GM18511 (cell line): ENCODE data around the gene CYB561.
A peak's percentile ranks its signal among the peaks of the same experiment; 100 is the strongest.

Source experiments
- ATAC-seq: cut with Tn5 transposase; IDR thresholded peaks from one replicate; pipeline ENCODE4 v1.9.1; 2021; ENCODE audit warnings: mild to moderate bottlenecking, moderate library complexity; ENCODE audit not compliant: unreplicated experiment

CYB561 gene

GRCh38 chr17:63452046-63452961, 6.2 kb upstream of the CYB561 start:
- ATAC-seq: no peak

DNA sequence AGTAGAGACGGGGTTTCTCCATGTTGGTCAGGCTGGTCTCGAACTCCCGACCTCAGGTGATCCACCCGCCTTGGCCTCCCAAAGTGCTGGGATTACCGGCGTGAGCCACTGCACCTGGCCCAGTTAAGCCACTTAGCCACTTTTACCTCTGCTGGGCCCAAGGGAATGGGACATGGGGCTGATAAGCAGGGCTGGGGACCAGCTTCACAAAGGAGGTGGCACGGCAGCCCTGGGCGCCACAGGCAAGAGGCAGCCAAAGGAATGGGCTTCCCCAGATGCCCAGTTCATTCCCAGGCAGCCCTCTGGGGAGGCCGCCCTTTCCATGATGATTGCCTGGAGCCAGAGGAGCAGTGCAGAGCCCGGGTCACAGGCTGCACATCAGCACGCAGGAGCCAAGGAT, 5.0 kb upstream of the CYB561 start:
- ATAC-seq: no peak

DNA sequence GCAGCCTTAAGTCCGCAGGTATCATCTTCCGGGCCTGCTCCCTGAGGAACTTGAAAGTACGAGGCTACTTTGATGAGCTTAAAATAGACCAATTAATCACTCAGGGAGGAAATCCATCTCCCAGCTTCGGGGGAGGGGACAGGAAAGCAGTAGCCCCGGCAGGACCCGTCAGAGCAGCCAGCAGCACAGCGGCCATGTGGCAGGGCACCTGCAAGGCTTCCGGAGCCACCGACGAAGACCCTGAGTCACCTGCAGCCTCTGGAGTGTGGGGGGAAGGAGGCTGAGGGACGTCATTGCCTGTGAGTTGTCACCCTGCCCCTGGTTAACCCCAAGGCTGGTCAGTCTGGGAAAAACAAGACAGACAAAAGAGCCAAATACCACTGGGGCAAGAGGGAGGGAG, 4.4 kb upstream of the CYB561 start:
- ATAC-seq: no peak

DNA sequence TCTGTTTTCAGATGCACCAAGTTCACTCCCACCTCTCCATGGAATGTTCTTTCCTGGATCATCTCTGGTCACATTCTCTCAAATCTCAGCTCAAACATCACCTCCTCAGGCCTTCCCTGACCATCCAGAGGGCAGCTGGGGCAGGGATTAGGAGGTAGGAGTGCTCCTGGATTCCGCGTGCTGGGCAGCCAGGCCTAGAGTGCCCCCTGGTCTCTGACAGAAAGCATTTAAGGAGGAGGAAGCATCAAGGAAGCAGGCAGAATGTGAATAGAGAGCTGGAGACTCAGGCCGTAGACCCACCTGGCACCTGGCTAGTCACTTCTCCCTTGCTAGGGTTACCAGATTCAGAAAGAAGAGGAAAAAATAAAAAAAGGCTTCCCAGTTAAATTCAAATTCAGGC, 2.5 kb upstream of the CYB561 start:
- no peak for ATAC-seq

DNA sequence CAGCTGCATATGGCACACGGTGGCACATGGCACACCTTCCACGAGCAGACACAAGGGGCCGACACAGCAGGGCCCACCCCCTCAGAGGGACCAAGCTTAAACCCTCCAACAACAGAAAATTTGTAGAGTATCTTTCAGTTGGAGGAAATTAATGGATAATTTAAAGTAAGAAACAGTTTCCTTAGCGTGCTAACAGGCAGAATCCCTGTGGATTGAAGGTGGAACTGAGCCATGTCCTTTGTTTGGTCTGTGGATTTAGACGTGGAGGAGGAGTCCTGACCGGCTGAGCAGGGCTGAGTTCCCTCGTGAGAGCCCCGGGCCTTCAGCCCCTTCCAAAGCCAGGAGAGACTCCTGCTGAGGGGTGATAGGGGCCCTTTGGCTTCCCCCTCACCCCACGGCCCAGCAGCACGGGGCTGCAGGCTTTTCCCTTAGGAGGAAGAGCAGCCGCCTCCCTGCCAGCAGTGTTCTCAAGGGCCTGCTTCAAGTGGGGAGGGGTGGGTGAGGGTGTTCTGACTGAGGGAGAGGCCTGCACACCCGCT, 1.4 kb upstream of the CYB561 start:
- ATAC-seq: no peak

GRCh38 chr17:63446753-63447470, 806 bp upstream of the CYB561 start:
- peak; percentile 30 for ATAC-seq

DNA sequence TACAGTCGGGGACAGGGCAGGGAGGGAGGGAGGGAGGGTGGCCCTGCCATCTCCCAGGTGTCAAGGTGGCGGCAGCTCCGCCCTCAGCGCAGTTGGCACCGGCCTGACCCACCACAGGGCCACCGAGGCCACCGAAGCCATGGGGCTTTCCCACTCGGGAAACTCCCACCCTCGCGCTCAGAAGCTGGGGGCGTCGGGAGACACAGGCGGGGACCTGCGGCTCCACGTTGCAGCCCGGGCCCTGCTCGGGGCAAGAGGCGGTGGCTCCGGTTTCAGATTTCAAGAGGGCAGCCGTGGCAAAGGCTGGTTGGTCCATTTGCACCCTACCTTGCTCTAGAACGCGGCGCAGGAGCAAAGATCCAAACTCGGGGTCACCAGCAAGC, 544 bp downstream of the CYB561 start:
- ATAC-seq: peak; percentile 24

DNA sequence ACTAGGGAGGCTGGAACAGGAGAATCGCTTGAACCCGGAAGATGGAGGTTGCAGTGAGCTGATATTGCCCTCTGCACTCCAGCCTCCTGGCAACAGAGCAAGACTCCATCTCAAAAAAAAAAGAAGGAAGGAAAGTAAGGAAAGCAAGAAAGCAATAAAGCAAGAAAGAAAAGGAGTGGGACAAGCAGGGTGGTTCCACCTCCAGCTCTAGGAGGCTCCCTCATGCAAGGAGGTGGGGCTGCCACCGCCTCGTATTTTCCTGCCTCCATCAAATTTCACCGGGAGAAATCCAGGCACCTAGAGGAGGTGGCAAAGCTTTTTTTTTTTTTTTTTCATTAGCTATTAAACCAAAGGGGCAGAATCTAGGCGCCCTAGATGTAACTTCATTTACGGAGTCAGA, 1.0 kb downstream of the CYB561 start:
- no peak for ATAC-seq

- ATAC-seq: no peak
These were observed 1.6 kb downstream of the CYB561 start for GRCh38 chr17:63444457-63444856.

- no peak for ATAC-seq
These were observed 3.1 kb downstream of the CYB561 start for GRCh38 chr17:63443053-63443452.

DNA sequence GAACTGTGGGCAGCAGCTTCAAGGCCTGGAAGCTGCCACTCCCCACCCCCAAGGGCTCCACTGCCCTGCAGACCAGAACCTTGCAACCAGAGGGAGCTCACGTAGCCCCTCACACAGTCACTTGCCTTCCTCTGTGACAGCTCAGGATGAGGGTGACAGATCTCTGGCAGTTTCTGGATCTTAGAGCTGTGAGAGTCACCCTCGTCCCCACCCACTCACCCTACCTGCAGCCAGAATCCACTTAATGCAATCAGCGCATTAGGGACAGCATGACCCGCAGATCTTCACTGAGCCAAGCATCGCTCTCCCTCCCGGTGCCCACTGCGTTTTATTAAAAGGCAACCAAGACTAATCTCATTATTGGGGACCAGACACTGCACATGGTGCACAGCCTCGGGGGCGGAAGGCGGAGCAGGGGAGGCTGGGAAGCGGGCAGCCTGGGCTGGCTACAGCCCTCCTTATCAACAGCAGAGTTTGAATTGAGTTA, 3.5 kb downstream of the CYB561 start:
- ATAC-seq: no peak

DNA sequence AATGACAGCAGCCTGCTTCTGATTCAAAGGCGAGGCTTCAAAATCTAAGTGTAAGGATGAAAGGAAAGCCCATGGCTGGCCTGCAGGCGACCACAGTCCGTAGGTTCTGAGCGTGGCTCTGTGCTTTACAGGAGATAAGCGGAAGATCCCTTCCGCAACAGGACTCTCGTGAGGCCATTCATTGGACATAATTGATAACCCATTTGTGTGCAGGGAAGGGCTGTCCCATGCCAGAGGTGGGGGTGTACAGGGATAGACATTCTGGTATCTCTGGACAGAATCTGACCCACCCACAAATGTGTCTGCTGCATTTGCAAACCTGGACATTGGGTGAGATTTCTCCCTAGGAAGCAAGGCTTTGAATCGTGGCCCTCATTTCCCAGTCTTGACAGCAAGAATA, 4.0 kb downstream of the CYB561 start:
- ATAC-seq: no peak

GRCh38 chr17:63441654-63442053, 4.5 kb downstream of the CYB561 start:
- ATAC-seq: no peak

DNA sequence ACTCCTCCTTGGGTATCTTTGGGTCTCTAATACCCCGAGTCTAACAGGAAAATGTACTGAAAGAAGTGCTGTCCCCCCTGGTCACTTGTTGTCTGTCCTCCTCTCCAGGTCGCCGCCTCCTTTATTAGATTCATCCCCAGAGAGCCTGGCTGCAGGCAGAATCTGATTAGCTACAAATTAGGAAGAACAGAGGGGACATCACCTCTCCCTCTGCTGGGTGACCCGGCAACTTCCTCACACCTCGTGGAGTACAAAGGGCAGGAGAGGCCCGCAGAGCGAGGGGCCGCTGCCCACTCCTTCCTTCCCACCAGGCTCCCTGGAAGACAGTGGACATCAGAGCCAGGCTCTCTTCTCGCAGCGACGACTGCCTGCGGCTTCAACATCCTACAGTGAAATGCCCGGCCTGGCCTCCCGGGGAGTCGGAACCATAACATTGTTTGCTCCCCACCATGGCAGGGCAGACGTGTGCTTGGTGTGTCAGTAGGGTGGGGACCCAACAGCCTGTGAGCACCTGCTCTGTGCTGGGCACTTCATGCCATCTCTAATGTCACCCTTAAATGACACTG, 5.3 kb downstream of the CYB561 start:
- ATAC-seq: no peak

DNA sequence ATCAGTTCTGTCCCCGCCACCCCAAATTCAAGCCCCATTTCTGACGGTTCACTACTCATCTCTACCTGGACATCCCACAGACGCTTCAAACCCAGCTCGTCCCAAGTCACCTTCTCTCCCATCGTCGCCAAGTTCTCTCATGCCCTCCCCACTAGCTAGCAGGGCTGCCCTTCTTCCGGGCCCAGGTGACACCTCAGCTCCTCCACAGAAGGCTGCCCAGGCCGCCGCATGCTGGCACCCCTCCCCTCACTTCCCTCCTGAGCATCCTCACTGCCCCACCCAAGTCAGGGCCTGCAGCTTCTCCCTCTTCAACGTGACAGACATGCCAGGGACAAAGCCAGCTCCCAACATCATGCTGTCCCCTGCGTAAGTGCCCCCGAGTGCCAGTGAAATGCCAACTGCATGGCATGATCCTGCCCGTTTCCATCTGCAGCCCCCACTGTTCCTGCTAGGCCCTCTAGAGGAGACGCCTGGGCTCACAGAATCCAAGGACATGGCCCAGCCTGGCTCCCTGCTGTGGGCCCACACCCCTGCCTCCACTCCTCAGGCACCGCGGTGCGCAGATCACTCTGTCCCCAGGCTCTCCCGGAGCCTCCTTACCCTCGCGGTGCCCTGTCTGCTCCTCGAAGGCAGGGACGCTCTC, 5.9 kb downstream of the CYB561 start:
- ATAC-seq: no peak

GRCh38 chr17:63439687-63440086, 6.4 kb downstream of the CYB561 start:
- ATAC-seq: no peak

DNA sequence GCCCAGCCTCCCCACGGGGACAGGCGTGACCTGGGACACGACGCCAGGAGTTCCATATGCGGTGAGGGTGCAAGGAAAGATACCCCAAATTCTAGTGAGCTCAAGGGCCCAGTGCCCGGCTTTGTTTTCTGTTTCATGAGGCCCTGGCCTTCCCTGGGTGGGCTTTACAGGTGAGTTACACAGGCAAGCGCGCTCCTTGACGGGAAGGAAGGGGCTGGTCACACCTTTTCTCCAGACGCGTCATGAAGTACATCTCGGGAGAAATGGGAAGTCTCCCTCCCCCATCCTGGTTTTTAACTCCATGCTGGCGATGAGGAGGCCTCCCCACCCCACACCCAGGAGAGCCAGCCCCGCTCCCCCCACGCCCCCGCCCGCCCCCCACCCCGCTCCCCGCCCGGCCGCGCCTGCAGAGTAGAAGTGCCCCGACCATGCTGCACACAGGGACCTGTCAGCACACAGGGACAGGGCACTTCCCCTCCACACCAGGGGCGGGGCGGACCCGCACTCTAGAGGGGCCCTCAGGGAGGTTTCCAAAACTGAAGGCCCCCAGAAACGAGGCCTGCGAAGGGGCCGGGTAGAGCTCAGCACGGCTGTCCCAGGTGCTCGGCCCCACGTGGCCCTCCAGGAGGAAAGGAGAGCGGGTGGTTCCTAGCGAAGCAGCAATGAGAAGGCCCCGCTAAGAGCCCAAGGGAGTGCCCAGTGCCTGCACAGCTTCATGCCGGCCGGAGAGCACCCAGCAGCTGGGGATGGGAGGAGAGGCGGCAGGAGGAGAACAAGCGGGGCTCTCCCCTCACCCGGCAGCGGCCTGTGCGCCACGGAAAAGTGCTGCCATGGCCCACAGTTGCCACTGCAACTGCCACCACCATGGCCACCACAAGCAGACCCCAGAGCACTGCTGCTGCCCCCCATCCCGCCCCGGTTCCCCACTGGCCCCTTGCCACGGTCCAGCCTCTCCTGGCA, 7.7 kb downstream of the CYB561 start:
- ATAC-seq: no peak

GRCh38 chr17:63437287-63438091, 8.6 kb downstream of the CYB561 start:
- no peak for ATAC-seq

DNA sequence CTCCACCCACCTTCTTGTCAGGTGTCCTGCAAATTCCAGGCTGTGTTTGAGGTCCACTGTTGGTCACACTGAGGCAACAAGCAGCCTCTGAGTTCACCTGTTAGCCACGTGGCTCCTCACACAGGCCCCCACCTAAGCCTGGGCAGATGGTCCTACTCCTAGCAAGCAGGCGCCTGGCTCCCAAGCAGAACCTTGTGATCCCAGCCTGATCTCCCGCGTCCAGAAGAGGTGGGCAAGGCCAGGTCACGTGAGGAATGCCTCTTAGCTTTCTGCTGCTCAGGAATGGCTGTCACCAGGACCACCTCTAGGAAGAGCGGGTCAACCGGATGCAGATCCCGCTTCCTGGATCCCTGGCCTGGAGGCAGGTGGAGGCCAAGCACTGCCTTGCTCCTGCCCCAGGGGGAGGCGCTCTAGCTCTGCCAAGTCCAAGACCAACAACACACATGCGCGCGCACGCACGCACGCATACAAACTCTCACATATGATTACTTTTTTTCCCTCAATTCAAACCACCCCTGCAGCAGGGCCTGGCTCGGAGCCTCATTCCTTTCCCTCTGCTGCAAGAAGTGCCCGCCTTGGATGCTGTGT, 9.5 kb downstream of the CYB561 start:
- ATAC-seq: no peak
